Stimulated activated CD8-positive, alpha-beta memory T cell treated with anti-CD3 and anti-CD28 coated beads, Interleukin-15, amount 100 ng/mL, for 4 hours (primary cell): ENCODE measurements around the gene CDK6.
"Not testable (repeated sequence)": the region's sequence is repeated elsewhere in the genome, so short reads cannot be mapped to it uniquely, and the experiment has no call there.

Experiments used
- DNase-seq, 2 donors: peaks; one replicate each; pipeline ENCODE4 v3.0.0-alpha.2; 2020; ENCODE audit warnings: low read depth in 2 of 2

Gene CDK6

GRCh38 chr7:92836489-92836999 lies at the start of gene CDK6:
CDK6 (minus strand) TSS chr7:92836573; CDS start chr7:92833323, 3,250 bp downstream.
- peak; percentile 43 to 51 for DNase-seq

- not testable (repeated sequence) for DNase-seq
These were observed 49.7 kb upstream of the CDK6 start for GRCh38 chr7:92886039-92886438.

GRCh38 chr7:92884218-92884617 lies 47.8 kb upstream of the CDK6 start:
- no peak for DNase-seq

- DNase-seq: no peak
These were observed 46.4 kb upstream of the CDK6 start for GRCh38 chr7:92882760-92883159.

GRCh38 chr7:92881091-92881485 lies 44.7 kb upstream of the CDK6 start:
- no peak for DNase-seq

- DNase-seq: no peak
These were observed 44.1 kb upstream of the CDK6 start for GRCh38 chr7:92880212-92881090.

- no peak for DNase-seq
These were observed 41.0 kb upstream of the CDK6 start for GRCh38 chr7:92877367-92877766.

GRCh38 chr7:92876836-92877235 lies 40.5 kb upstream of the CDK6 start:
- DNase-seq: no peak

- no peak for DNase-seq
These were observed 39.3 kb upstream of the CDK6 start for GRCh38 chr7:92875719-92876118.

- DNase-seq: no peak
These were observed 38.8 kb upstream of the CDK6 start for GRCh38 chr7:92875173-92875572.

GRCh38 chr7:92874567-92874966 lies 38.2 kb upstream of the CDK6 start:
- DNase-seq: no peak

GRCh38 chr7:92873776-92874175 lies 37.4 kb upstream of the CDK6 start:
- DNase-seq: no peak

GRCh38 chr7:92872701-92873100 lies 36.3 kb upstream of the CDK6 start:
- DNase-seq: no peak

- no peak for DNase-seq
These were observed 32.4 kb upstream of the CDK6 start for GRCh38 chr7:92868683-92869293.

- DNase-seq: not testable (repeated sequence)
These were observed 27.8 kb upstream of the CDK6 start for GRCh38 chr7:92864169-92864568.

GRCh38 chr7:92856436-92856835 lies 20.1 kb upstream of the CDK6 start:
- no peak for DNase-seq

GRCh38 chr7:92854501-92855238 lies 18.3 kb upstream of the CDK6 start:
- DNase-seq: no peak

- DNase-seq: no peak
These were observed 15.4 kb upstream of the CDK6 start for GRCh38 chr7:92851732-92852131.

- DNase-seq: no peak
These were observed 14.1 kb upstream of the CDK6 start for GRCh38 chr7:92850516-92850915.

GRCh38 chr7:92849322-92849721 lies 12.9 kb upstream of the CDK6 start:
- DNase-seq: no peak

GRCh38 chr7:92848851-92849250 lies 12.5 kb upstream of the CDK6 start:
- no peak for DNase-seq

GRCh38 chr7:92848441-92848840 lies 12.1 kb upstream of the CDK6 start:
- DNase-seq: no peak
